Measurements from ENCODE around the gene FAM131A. TPM values are rescaled to one million over a fixed set of nuclear protein-coding genes. Genes with fewer than 3 reads are reported as not detected.

FAM131A gene
- total RNA-seq, 1 experiment from 2014 or later, result 23.0 TPM

GRCh38 chr3:184305577-184305976 is 31.8 kb upstream of the FAM131A start:
- peaks cover 87% of the 10 kb centered on the region for H3K36me3 Mint-ChIP-seq
- ATAC-seq, result peak; percentile 26; the same call in 1 of the 2 replicates
- ChIA-PET CTCF (interaction anchor here (1.1 kb wide), 1 partner anchor 33 kb away, joined by 3 read pairs; no protein-coding TSS in a partner anchor), POLR2A (no interaction called here)
- H3K9me3 Mint-ChIP-seq, result no peaks in the 10 kb centered on the region
- H3K4me3 Mint-ChIP-seq, result no peak overlapping the region
- no peaks in the 10 kb centered on the region for H3K27me3 Mint-ChIP-seq (ENCODE audit: low read depth)
- TF ChIP-seq ATF1 (CRISPR knock-in tag; IDR thresholded peaks at IDR 0.05) (no peak), JAZF1 (CRISPR knock-in tag; IDR thresholded peaks at IDR 0.05) (no peak), NR2C2 (CRISPR knock-in tag; IDR thresholded peaks at IDR 0.05) (no peak), NFYB (CRISPR knock-in tag; conservative IDR thresholded peaks at IDR 0.05; ENCODE audit: low read depth) (no peak), ZNF396 (CRISPR knock-in tag; IDR thresholded peaks at IDR 0.05; ENCODE audit: borderline replicate concordance) (no peak), ZNF416 (CRISPR knock-in tag; IDR thresholded peaks at IDR 0.05) (no peak), HMGA2 (CRISPR knock-in tag; IDR thresholded peaks at IDR 0.05) (no peak), NR3C1 (CRISPR knock-in tag; conservative IDR thresholded peaks at IDR 0.05; ENCODE audit: low read depth) (no peak), PRDM15 (CRISPR knock-in tag; IDR thresholded peaks at IDR 0.05) (no peak), TCF7 (CRISPR knock-in tag; IDR thresholded peaks at IDR 0.05; ENCODE audit: low read depth) (no peak), ARID4B (CRISPR knock-in tag; IDR thresholded peaks at IDR 0.05; ENCODE audit: borderline replicate concordance) (no peak), PREB (CRISPR knock-in tag; IDR thresholded peaks at IDR 0.05; ENCODE audit: borderline replicate concordance) (no peak), CREM (CRISPR knock-in tag; IDR thresholded peaks at IDR 0.05) (no peak), ZNF121 (CRISPR knock-in tag; IDR thresholded peaks at IDR 0.05) (no peak), MAX (CRISPR knock-in tag; IDR thresholded peaks at IDR 0.05) (no peak), MXD4 (CRISPR knock-in tag; IDR thresholded peaks at IDR 0.05; ENCODE audit: borderline replicate concordance) (no peak), E2F5 (CRISPR knock-in tag; IDR thresholded peaks at IDR 0.05) (no peak), GTF2I (CRISPR knock-in tag; conservative IDR thresholded peaks at IDR 0.05) (no peak)
- peaks cover 1% of the 10 kb centered on the region; the same call in 1 of the 2 replicates for H3K4me1 Mint-ChIP-seq
- no peak for DNase-seq (ENCODE audit: low spot score)
- no peak overlapping the region for H3K27ac Mint-ChIP-seq

All from WTC11 (cell line).